ENCODE results near the gene IL20.

Gene IL20

GRCh38 chr1:206905295-206906164 lies 40.1 kb downstream of the IL20 start:
- peak; percentile 50 for DNase-seq

GRCh38 chr1:206907304-206907991 lies 42.0 kb downstream of the IL20 start:
- no peak for DNase-seq

GRCh38 chr1:206908038-206908437 lies 42.6 kb downstream of the IL20 start:
- no peak for DNase-seq

- DNase-seq, result peak; percentile 61
Observed at GRCh38 chr1:206909161-206909882, 43.9 kb downstream of the IL20 start.

GRCh38 chr1:206909883-206910318 lies 44.5 kb downstream of the IL20 start:
- no peak for DNase-seq

- DNase-seq, result no peak
Observed at GRCh38 chr1:206911064-206911663, 45.7 kb downstream of the IL20 start.

GRCh38 chr1:206912445-206913095 lies 47.1 kb downstream of the IL20 start:
- peak; percentile 47 for DNase-seq

GRCh38 chr1:206913766-206914537 lies 48.5 kb downstream of the IL20 start:
- no peak for DNase-seq

GRCh38 chr1:206915030-206915735 lies 49.8 kb downstream of the IL20 start:
- no peak for DNase-seq

GRCh38 chr1:206916000-206916709 lies 50.7 kb downstream of the IL20 start:
- DNase-seq, result no peak

GRCh38 chr1:206918076-206918475 lies 52.7 kb downstream of the IL20 start:
- no peak for DNase-seq
